MCF 10A (cell line): Measurements from ENCODE around the gene ANKRD30A. TPM values are rescaled to one million over a fixed set of nuclear protein-coding genes. Genes with fewer than 3 reads are reported as not detected.
"Not testable (repeated sequence)": the region's sequence is repeated elsewhere in the genome, so short reads cannot be mapped to it uniquely, and the experiment has no call there.

Experiments
- BruUV-seq: library from RNA; stranded (reverse); fragments of 400-500 nt; replicated peaks from 2 replicates; lab custom pipeline; 2021; lab: Mats Ljungman, UMichigan
- CTCF ChIA-PET: fragments of 300-600 bp; sonication (Branson Sonifier 250); formaldehyde crosslinking; extraction: SDS; loops from one replicate; lab custom pipeline; 2021; ENCODE audit warnings: antibody characterized with exemption, inconsistent platforms; lab: Yijun Ruan, JAX
- POLR2A ChIA-PET: fragments of 300-600, 350-650 bp; sonication (Branson Sonifier 250); formaldehyde crosslinking; extraction: SDS; loops from one replicate; lab custom pipeline; 2020; ENCODE audit warnings: antibody characterized with exemption, inconsistent platforms; lab: Yijun Ruan, JAX
- DNase-seq: peaks from one replicate; pipeline ENCODE4 v3.0.0-alpha.2; 2018; ENCODE audit not compliant: unreplicated experiment
- H3K27ac Mint-ChIP-seq: one replicate; pipeline ENCODE4 v1.8.0; 2022; ENCODE audit warnings: mild to moderate bottlenecking, low read depth, mixed read lengths; ENCODE audit not compliant: unreplicated experiment
- H3K27me3 Mint-ChIP-seq: one replicate; pipeline ENCODE4 v1.8.0; 2022; ENCODE audit warnings: mixed read lengths; ENCODE audit not compliant: insufficient read depth, unreplicated experiment
- H3K36me3 Mint-ChIP-seq: one replicate; pipeline ENCODE4 v1.8.0; 2022; ENCODE audit warnings: mild to moderate bottlenecking, moderate library complexity, mixed read lengths; ENCODE audit not compliant: insufficient read depth, unreplicated experiment
- H3K4me1 Mint-ChIP-seq: one replicate; pipeline ENCODE4 v1.8.0; 2022; ENCODE audit warnings: mixed read lengths; ENCODE audit not compliant: insufficient read depth, unreplicated experiment
- H3K4me3 Mint-ChIP-seq: one replicate; pipeline ENCODE4 v1.8.0; 2022; ENCODE audit warnings: mild to moderate bottlenecking, moderate library complexity, mixed read lengths; ENCODE audit not compliant: unreplicated experiment
- H3K9me3 Mint-ChIP-seq: one replicate; pipeline ENCODE4 v1.8.0; 2022; ENCODE audit warnings: mixed read lengths; ENCODE audit not compliant: unreplicated experiment
- CTCF ChIP-seq: fragments of 200-600 bp; IDR thresholded peaks from one replicate; pipeline ENCODE4 v1.8.0; 2022; ENCODE audit warnings: antibody characterized with exemption, mild to moderate bottlenecking; ENCODE audit not compliant: unreplicated experiment
- intact Hi-C: fragments of 100-400 bp; cut with micrococcal nuclease; formaldehyde crosslinking; loops from 2 replicates; pipeline ENCODE4 v1.14.1; 2022
- total RNA-seq: library from RNA; stranded (reverse); gene quantifications from 2 replicates; pipeline ENCODE4 v1.2.3, GENCODE V29; 2022

Gene ANKRD30A
- total RNA-seq, 1 experiment from 2014 or later, result not detected

DNA sequence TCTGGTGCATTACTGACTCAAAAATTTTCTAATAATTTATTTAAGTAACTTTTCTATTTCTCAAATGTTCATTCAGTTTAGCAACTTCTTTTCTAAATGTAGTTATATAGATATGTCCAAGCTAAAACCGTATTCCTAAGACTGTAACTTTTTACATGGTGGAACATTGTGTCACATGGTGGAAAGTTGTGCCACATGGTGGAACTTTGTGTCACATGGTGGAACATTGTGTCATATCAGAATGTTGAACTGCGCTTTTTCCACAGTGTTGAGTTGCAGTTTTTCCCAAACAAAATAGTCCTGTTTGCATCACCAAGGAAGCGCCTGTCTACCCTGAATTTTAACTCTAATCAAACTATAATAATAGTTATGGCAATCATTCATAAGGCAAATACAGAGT lies 109.3 kb downstream of the ANKRD30A start:
- CTCF ChIA-PET, result interaction anchor here (0.5 to 1.2 kb wide), 3 partner anchors 15 to 1667 kb away, joined by 3 read pairs; no protein-coding TSS in a partner anchor
- Mint-ChIP-seq H3K9me3 (no peaks in the 10 kb centered on the region), H3K4me1 (no peaks in the 10 kb centered on the region), H3K27ac (no peak overlapping the region), H3K27me3 (peaks cover 75% of the 10 kb centered on the region), H3K4me3 (no peak overlapping the region), H3K36me3 (no peaks in the 10 kb centered on the region)
- TF ChIP-seq CTCF, result no peak
- no peak for DNase-seq
- no TSS peak for BruUV-seq
- intact Hi-C loops, result no loop called here
- POLR2A ChIA-PET, result interaction anchor here (0.7 kb wide), 1 partner anchor 841 kb away, joined by 3 read pairs; no protein-coding TSS in a partner anchor

- H3K27me3 Mint-ChIP-seq, result peaks cover 81% of the 10 kb centered on the region
- intact Hi-C loops, result no loop called here
- no peak for TF ChIP-seq CTCF
- no peaks in the 10 kb centered on the region for H3K9me3 Mint-ChIP-seq
- H3K27ac Mint-ChIP-seq, result no peak overlapping the region
- DNase-seq, result no peak
- no peaks in the 10 kb centered on the region for H3K36me3 Mint-ChIP-seq
- ChIA-PET POLR2A (no interaction called here), CTCF (no interaction called here)
- H3K4me3 Mint-ChIP-seq, result no peak overlapping the region
- no TSS peak for BruUV-seq
- H3K4me1 Mint-ChIP-seq, result no peaks in the 10 kb centered on the region
Measured at GRCh38 chr10:37236093-37236492, 110.7 kb downstream of the ANKRD30A start.

DNA sequence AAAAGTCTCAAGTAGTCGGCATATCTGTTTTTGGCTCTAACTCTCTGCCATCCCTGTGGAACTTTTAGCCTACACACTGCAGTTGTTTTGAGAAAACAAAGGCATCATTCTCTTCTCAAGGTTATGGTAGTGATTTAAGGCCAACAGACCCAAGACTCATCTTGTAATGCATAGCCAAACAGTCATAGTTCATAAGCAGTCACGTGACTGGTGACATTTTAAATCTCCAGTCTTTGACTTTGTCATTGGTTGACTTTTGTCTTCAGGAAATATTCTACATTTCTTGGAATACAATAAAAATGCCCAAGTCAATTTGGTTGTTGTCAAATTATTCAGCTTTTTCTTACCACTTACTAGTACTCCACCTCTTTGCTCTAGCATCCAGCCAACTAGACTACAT lies 114.8 kb downstream of the ANKRD30A start:
- H3K36me3 Mint-ChIP-seq, result no peaks in the 10 kb centered on the region
- ChIA-PET CTCF (interaction anchor here (0.8 kb wide), 1 partner anchor 497 kb away, joined by 3 read pairs; no protein-coding TSS in a partner anchor), POLR2A (no interaction called here)
- no peak for DNase-seq
- no peaks in the 10 kb centered on the region for H3K4me1 Mint-ChIP-seq
- intact Hi-C loops, result no loop called here
- H3K27me3 Mint-ChIP-seq, result peaks cover 89% of the 10 kb centered on the region
- H3K27ac Mint-ChIP-seq, result no peak overlapping the region
- no peak for TF ChIP-seq CTCF
- BruUV-seq, result no TSS peak
- H3K9me3 Mint-ChIP-seq, result no peaks in the 10 kb centered on the region
- H3K4me3 Mint-ChIP-seq, result no peak overlapping the region

DNA sequence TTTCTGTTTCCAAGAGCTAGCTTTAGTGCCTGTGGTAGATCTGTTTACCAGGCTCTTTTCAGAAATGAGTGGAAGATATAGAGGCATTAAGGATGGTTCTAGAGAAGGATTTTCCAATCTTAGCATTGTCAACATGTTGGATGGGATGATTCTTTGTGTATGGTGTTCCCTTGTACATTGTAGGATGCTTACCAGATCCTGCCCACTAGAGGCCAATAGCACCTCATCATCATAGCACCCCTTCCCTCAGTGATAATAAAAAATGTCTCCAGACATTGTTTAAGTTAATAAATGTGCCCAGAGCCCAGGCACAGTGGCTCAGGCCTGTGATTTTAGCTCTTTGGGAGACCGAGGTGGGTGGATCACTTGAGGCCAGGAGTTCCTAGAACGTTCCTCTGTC lies 121.2 kb downstream of the ANKRD30A start:
- CTCF ChIA-PET, result interaction anchor here (0.5 to 2.0 kb wide), 5 partner anchors 9 to 486 kb away, joined by 3 to 10 read pairs (median 3); no protein-coding TSS in a partner anchor
- BruUV-seq, result no TSS peak
- no peak overlapping the region for H3K4me3 Mint-ChIP-seq
- no peaks in the 10 kb centered on the region for H3K36me3 Mint-ChIP-seq
- H3K27me3 Mint-ChIP-seq, result peaks cover 82% of the 10 kb centered on the region
- POLR2A ChIA-PET, result no interaction called here
- no peak for TF ChIP-seq CTCF
- no peaks in the 10 kb centered on the region for H3K9me3 Mint-ChIP-seq
- no peak for DNase-seq
- no peak overlapping the region for H3K27ac Mint-ChIP-seq
- H3K4me1 Mint-ChIP-seq, result no peaks in the 10 kb centered on the region
- intact Hi-C loops, result no loop called here

GRCh38 chr10:37255837-37256236 lies 130.4 kb downstream of the ANKRD30A start:
- BruUV-seq, H3K9me3 Mint-ChIP-seq, POLR2A ChIA-PET, H3K4me3 Mint-ChIP-seq, DNase-seq, H3K4me1 Mint-ChIP-seq, H3K27ac Mint-ChIP-seq, H3K36me3 Mint-ChIP-seq, intact Hi-C loops, CTCF ChIA-PET: not testable (repeated sequence)
- H3K27me3 Mint-ChIP-seq, result peaks cover 42% of the 10 kb centered on the region
